Kidney (tissue), 14 donors: Measurements from ENCODE around the gene TTC39C. TPM values are rescaled to one million over a fixed set of nuclear protein-coding genes. Genes with fewer than 3 reads are reported as not detected.

ENCODE experiments used
- DNase-seq, 5 donors: peaks; one replicate each; pipeline ENCODE4 v3.0.0-alpha.2; 2013 to 2020
- FAIRE-seq: peaks from 2 replicates; lab custom pipeline; 2012; peaks lifted over from hg19 to GRCh38; lab: Jason Lieb, UNC
- H3K27ac ChIP-seq, 2 donors: one replicate each; pipeline ENCODE4 v1.7.0; 2013; ENCODE audit warnings: low read depth in 2 of 2, low read length in 2 of 2, inconsistent platforms in 1 of 2
- H3K27me3 ChIP-seq: one replicate; pipeline ENCODE4 v1.7.1; 2013; ENCODE audit warnings: low read length, inconsistent platforms; ENCODE audit not compliant: control insufficient read depth, insufficient read depth
- H3K36me3 ChIP-seq, 3 donors: one replicate each; pipeline versions ENCODE4 v1.7.0 to v1.7.1; 2013; ENCODE audit warnings: low read length in 3 of 3, control low read depth in 1 of 3, inconsistent platforms in 1 of 3; ENCODE audit not compliant: insufficient read depth in 3 of 3, control insufficient read depth in 2 of 3
- H3K4me1 ChIP-seq, 3 donors: one replicate each; pipeline versions ENCODE4 v1.7.0 to v1.7.1; 2013; ENCODE audit warnings: low read length in 3 of 3, inconsistent platforms in 1 of 3, low read depth in 1 of 3; ENCODE audit not compliant: control insufficient read depth in 2 of 3, insufficient read depth in 2 of 3
- H3K4me3 ChIP-seq, 3 donors: one replicate each; pipeline versions ENCODE4 v1.7.0 to v1.8.1; 2013; ENCODE audit warnings: low read length in 3 of 3, control low read depth in 1 of 3, inconsistent platforms in 1 of 3
- H3K9ac ChIP-seq, 3 donors: one replicate each; pipeline versions ENCODE4 v1.7.0 to v1.7.1; 2013; ENCODE audit warnings: low read length in 3 of 3, control low read depth in 1 of 3, inconsistent platforms in 1 of 3
- H3K9me3 ChIP-seq, 3 donors: one replicate each; pipeline versions ENCODE4 v1.7.0 to v1.7.1; 2013; ENCODE audit warnings: low read length in 3 of 3, control low read depth in 1 of 3, inconsistent platforms in 1 of 3; ENCODE audit not compliant: control insufficient read depth in 2 of 3, insufficient read depth in 1 of 3
- intact Hi-C: fragments of 100-400 bp; cut with DNase I; formaldehyde crosslinking; loops from one replicate; pipeline ENCODE4 v1.11.1; 2022
- polyA plus RNA-seq: library from polyadenylated mRNA; stranded (reverse); fragments of 350-450 nt; fragmentation: Illumina TruSeq; extraction: RNeasy Lipid Tissue Mini Kit (QIAGEN cat#74804); gene quantifications from one replicate; pipeline ENCODE4 v1.2.3, GENCODE V29; 2014; ENCODE audit warnings: low read depth, low replicate concordance; ENCODE audit not compliant: insufficient read depth
- total RNA-seq: library from RNA; stranded (reverse); fragmentation: NEBNext Ultra II Directional; extraction: Animal tissue kit (Norgen Biotek cat#: 25700); gene quantifications from one replicate; pipeline ENCODE4 v1.2.1, GENCODE V29; 2021
- TF ChIP-seq, protein P1 (sequence below): IDR thresholded peaks from 3 replicates; pipeline ENCODE4 v1.5.1; 2012; ENCODE audit warnings: mild to moderate bottlenecking, moderate library complexity, borderline replicate concordance; ENCODE audit not compliant: insufficient read depth; ENCODE audit errors: extremely low read depth
- donor health status: control.
- donor health status: control.
- donor health status: control.
- donor health status: control.
- donor health status: control.
- donor health status: DM: yes; HTN: yes; CAD: no.
- donor health status: Normal renal cell carcinoma (clear cell type).

TTC39C gene
- total and polyA plus RNA-seq, 2 donors from 2014 or later = 2.8 to 17.4 TPM

DNA sequence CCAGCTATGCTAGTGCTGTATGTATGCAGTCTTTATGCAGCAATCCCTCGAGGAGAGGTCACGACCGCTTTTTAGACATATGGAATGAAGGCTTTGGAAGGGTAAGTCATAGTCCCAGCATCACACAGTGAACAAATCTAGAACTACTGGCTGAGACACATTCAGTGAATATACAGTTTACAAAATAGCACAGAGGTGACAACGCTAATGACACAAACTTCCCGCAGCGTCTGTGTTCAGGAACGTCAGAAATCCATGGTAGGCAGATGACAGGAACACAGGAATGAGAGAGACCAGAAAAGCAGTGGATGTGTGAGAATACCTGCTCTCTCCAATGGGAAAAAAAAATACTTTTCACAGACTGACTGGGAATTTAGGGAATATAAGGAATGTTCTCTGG lies 153.9 kb downstream of the TTC39C start:
- peaks cover 0 to 42% (median 20%) of the 10 kb centered on the region in 3 donors for H3K36me3 ChIP-seq
- H3K27me3 ChIP-seq = no peaks in the 10 kb centered on the region
- FAIRE-seq = no peak
- no peak overlapping the region for H3K27ac ChIP-seq
- no peaks in the 10 kb centered on the region for H3K9me3 ChIP-seq
- no peak overlapping the region for H3K9ac ChIP-seq
- DNase-seq = no peak
- H3K4me1 ChIP-seq = no peaks in the 10 kb centered on the region
- H3K4me3 ChIP-seq = no peak overlapping the region
- intact Hi-C loops = no loop called here
- TF ChIP-seq, protein P1, sequence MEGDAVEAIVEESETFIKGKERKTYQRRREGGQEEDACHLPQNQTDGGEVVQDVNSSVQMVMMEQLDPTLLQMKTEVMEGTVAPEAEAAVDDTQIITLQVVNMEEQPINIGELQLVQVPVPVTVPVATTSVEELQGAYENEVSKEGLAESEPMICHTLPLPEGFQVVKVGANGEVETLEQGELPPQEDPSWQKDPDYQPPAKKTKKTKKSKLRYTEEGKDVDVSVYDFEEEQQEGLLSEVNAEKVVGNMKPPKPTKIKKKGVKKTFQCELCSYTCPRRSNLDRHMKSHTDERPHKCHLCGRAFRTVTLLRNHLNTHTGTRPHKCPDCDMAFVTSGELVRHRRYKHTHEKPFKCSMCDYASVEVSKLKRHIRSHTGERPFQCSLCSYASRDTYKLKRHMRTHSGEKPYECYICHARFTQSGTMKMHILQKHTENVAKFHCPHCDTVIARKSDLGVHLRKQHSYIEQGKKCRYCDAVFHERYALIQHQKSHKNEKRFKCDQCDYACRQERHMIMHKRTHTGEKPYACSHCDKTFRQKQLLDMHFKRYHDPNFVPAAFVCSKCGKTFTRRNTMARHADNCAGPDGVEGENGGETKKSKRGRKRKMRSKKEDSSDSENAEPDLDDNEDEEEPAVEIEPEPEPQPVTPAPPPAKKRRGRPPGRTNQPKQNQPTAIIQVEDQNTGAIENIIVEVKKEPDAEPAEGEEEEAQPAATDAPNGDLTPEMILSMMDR = no peak

DNA sequence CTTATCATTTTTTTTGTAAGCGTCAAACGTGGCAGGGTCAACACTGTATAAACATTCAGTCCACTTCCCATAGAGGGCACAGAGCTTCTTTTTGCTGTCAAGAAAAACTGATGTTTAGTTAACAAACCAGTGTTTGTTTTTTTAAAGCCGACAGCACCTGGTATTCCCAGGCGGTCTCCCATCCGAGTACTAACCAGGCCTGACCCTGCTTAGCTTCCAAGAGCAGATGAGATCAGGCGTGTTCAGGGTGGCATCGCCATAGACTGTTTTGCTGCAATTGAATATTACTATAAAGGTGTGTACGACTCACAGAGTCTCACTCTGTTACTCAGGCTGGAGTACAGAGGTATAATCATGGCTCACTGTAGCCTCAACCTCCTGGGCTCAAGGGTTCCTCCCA lies 155.8 kb downstream of the TTC39C start:
- H3K9me3 ChIP-seq = no peaks in the 10 kb centered on the region

DNA sequence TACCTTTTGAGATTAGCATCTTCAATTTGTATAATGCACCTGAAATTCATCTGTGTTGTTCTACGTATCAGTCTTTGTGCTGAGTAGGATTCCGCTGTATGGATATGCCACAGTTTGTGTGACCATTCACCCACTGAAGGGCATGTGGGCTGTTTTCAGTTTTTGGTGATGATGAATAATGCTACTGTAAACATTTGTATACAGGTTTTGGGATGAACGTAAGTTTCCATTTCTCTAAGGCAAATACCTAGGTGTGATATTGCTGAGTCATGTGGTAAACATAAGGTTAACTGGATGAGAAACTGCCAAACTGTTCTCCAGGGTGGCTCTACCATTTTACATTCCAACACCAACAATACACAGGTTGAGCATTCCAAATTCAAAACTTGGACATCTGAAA lies 159.4 kb downstream of the TTC39C start:
- Histone ChIP-seq H3K9ac (no peak overlapping the region), H3K36me3 (peaks cover 3 to 16% (median 14%) of the 10 kb centered on the region in 3 donors), H3K27me3 (no peaks in the 10 kb centered on the region), H3K4me1 (no peaks in the 10 kb centered on the region), H3K9me3 (no peaks in the 10 kb centered on the region), H3K4me3 (no peak overlapping the region), H3K27ac (no peak overlapping the region)
- DNase-seq (no peak), FAIRE-seq (no peak)
- intact Hi-C loops = no loop called here
- TF ChIP-seq, protein P1 = no peak

More for the DNA sequence above, 155.8 kb downstream of the TTC39C start:
- intact Hi-C loops = no loop called here
- H3K9ac ChIP-seq = no peak overlapping the region
- no peak for DNase-seq
- no peak overlapping the region for H3K27ac ChIP-seq
- H3K4me1 ChIP-seq = no peaks in the 10 kb centered on the region
- TF ChIP-seq, protein P1 = no peak
- no peak overlapping the region for H3K4me3 ChIP-seq
- no peaks in the 10 kb centered on the region for H3K27me3 ChIP-seq
- H3K36me3 ChIP-seq = peaks cover 3 to 32% (median 21%) of the 10 kb centered on the region in 3 donors
- no peak for FAIRE-seq
